CD4-positive, alpha-beta T cell treated with Interleukin-15 for 4 hours (primary cell): ENCODE results near the gene FARS2.

ENCODE experiments used
- DNase-seq: peaks from one replicate; pipeline ENCODE4 v3.0.0-alpha.2; 2020; ENCODE audit warnings: low spot score

The FARS2 gene

GRCh38 chr6:5509106-5509505 lies 247.8 kb downstream of the FARS2 start:
- DNase-seq, result no peak

GRCh38 chr6:5510331-5511133 lies 249.2 kb downstream of the FARS2 start:
- DNase-seq, result no peak

GRCh38 chr6:5511954-5512353 lies 250.6 kb downstream of the FARS2 start:
- DNase-seq, result no peak

- no peak for DNase-seq
Observed at GRCh38 chr6:5512422-5512821, 251.1 kb downstream of the FARS2 start.

- no peak for DNase-seq
Observed at GRCh38 chr6:5513408-5513807, 252.1 kb downstream of the FARS2 start.

GRCh38 chr6:5514353-5514752 lies 253.0 kb downstream of the FARS2 start:
- DNase-seq, result no peak

GRCh38 chr6:5515200-5515599 lies 253.9 kb downstream of the FARS2 start:
- no peak for DNase-seq

- DNase-seq, result no peak
Observed at GRCh38 chr6:5516036-5516435, 254.7 kb downstream of the FARS2 start.

GRCh38 chr6:5517796-5518195 lies 256.5 kb downstream of the FARS2 start:
- peak; percentile 40 for DNase-seq

- DNase-seq, result peak; percentile 34
Observed at GRCh38 chr6:5518936-5519491, 257.7 kb downstream of the FARS2 start.

- DNase-seq, result peak; percentile 6
Observed at GRCh38 chr6:5520796-5521195, 259.5 kb downstream of the FARS2 start.

GRCh38 chr6:5521322-5521721 lies 260.0 kb downstream of the FARS2 start:
- no peak for DNase-seq

GRCh38 chr6:5522147-5522546 lies 260.8 kb downstream of the FARS2 start:
- DNase-seq, result no peak

- DNase-seq, result no peak
Observed at GRCh38 chr6:5524110-5524509, 262.8 kb downstream of the FARS2 start.

GRCh38 chr6:5525209-5525608 lies 263.9 kb downstream of the FARS2 start:
- no peak for DNase-seq

- DNase-seq, result no peak
Observed at GRCh38 chr6:5529015-5529414, 267.7 kb downstream of the FARS2 start.

GRCh38 chr6:5529733-5530132 lies 268.4 kb downstream of the FARS2 start:
- no peak for DNase-seq

GRCh38 chr6:5531161-5531560 lies 269.8 kb downstream of the FARS2 start:
- DNase-seq, result no peak

- no peak for DNase-seq
Observed at GRCh38 chr6:5531853-5532375, 270.6 kb downstream of the FARS2 start.

GRCh38 chr6:5532941-5533340 lies 271.6 kb downstream of the FARS2 start:
- DNase-seq, result no peak

GRCh38 chr6:5534643-5535042 lies 273.3 kb downstream of the FARS2 start:
- no peak for DNase-seq

GRCh38 chr6:5536644-5537043 lies 275.3 kb downstream of the FARS2 start:
- DNase-seq, result no peak

- DNase-seq, result no peak
Observed at GRCh38 chr6:5537132-5537531, 275.8 kb downstream of the FARS2 start.

GRCh38 chr6:5537967-5538366 lies 276.7 kb downstream of the FARS2 start:
- no peak for DNase-seq
